Astrocyte (in vitro differentiated cells and primary cell): ENCODE measurements around the gene KIAA0319L. TPM values are rescaled to one million over a fixed set of nuclear protein-coding genes. Genes with fewer than 3 reads are reported as not detected.

ENCODE experiments used
- DNase-seq: peaks from one replicate; pipeline ENCODE4 v3.0.0-alpha.2; 2010; ENCODE audit warnings: low read depth
- FAIRE-seq: peaks from 2 replicates; lab custom pipeline; 2011; peaks lifted over from hg19 to GRCh38; lab: Jason Lieb, UNC
- H2AFZ ChIP-seq: 2 replicates; pipeline ENCODE4 v1.6.0; 2012; ENCODE audit warnings: low read depth, low read length, inconsistent platforms
- H3K27ac ChIP-seq: 2 replicates; pipeline ENCODE4 v1.5.1; 2011; ENCODE audit warnings: low read depth, low read length, inconsistent platforms
- H3K27me3 ChIP-seq: 2 replicates; pipeline ENCODE4 v1.6.0; 2011; ENCODE audit warnings: low read length, inconsistent platforms; ENCODE audit not compliant: insufficient read depth
- H3K36me3 ChIP-seq: 2 replicates; pipeline ENCODE4 v1.5.1; 2011; ENCODE audit warnings: low read length, inconsistent platforms; ENCODE audit not compliant: insufficient read depth
- H3K4me1 ChIP-seq: 2 replicates; pipeline ENCODE4 v1.5.1; 2011; ENCODE audit warnings: low read length, inconsistent platforms; ENCODE audit not compliant: insufficient read depth
- H3K4me2 ChIP-seq: 2 replicates; pipeline ENCODE4 v1.6.0; 2012; ENCODE audit warnings: low read length, inconsistent platforms
- H3K4me3 ChIP-seq: 2 replicates; pipeline ENCODE4 v1.5.1; 2011; ENCODE audit warnings: low read depth, mild to moderate bottlenecking, low read length, inconsistent platforms; ENCODE audit not compliant: insufficient read depth
- H3K79me2 ChIP-seq: 2 replicates; pipeline ENCODE4 v1.6.0; 2012; ENCODE audit warnings: mild to moderate bottlenecking, low read length, inconsistent platforms; ENCODE audit not compliant: insufficient read depth
- H3K9ac ChIP-seq: 2 replicates; pipeline ENCODE4 v1.6.0; 2012; ENCODE audit warnings: mild to moderate bottlenecking, low read length, inconsistent platforms
- H3K9me3 ChIP-seq: 2 replicates; pipeline ENCODE4 v1.5.1; 2012; ENCODE audit warnings: low read depth, mild to moderate bottlenecking, low read length, inconsistent platforms; ENCODE audit not compliant: insufficient read depth
- H4K20me1 ChIP-seq: 2 replicates; pipeline ENCODE4 v1.6.0; 2012; ENCODE audit warnings: low read length, inconsistent platforms; ENCODE audit not compliant: insufficient read depth
- H3K27ac Mint-ChIP-seq: one replicate; pipeline ENCODE4 v1.8.0; 2021; ENCODE audit warnings: mild to moderate bottlenecking, mixed read lengths; ENCODE audit not compliant: unreplicated experiment
- H3K27me3 Mint-ChIP-seq: one replicate; pipeline ENCODE4 v1.8.0; 2021; ENCODE audit warnings: low read depth, mixed read lengths; ENCODE audit not compliant: unreplicated experiment
- H3K36me3 Mint-ChIP-seq: one replicate; pipeline ENCODE4 v1.8.0; 2021; ENCODE audit warnings: low read depth, mixed read lengths; ENCODE audit not compliant: unreplicated experiment
- H3K4me1 Mint-ChIP-seq: one replicate; pipeline ENCODE4 v1.8.0; 2021; ENCODE audit warnings: low read depth, mixed read lengths; ENCODE audit not compliant: unreplicated experiment
- H3K4me3 Mint-ChIP-seq: one replicate; pipeline ENCODE4 v1.8.0; 2021; ENCODE audit warnings: mild to moderate bottlenecking, moderate library complexity, mixed read lengths; ENCODE audit not compliant: unreplicated experiment
- H3K9me3 Mint-ChIP-seq: one replicate; pipeline ENCODE4 v1.8.0; 2021; ENCODE audit warnings: mild to moderate bottlenecking, mixed read lengths; ENCODE audit not compliant: unreplicated experiment
- EZH2 ChIP-seq: IDR thresholded peaks from 2 replicates; pipeline ENCODE4 v1.6.1; 2012; ENCODE audit warnings: mild to moderate bottlenecking, low read length, inconsistent platforms; ENCODE audit not compliant: insufficient read depth
- total RNA-seq: library from RNA; stranded (reverse); gene quantifications from 2 replicates; pipeline ENCODE4 v1.2.1, GENCODE V29; 2021
- TF ChIP-seq, protein P1 (sequence below): IDR thresholded peaks from 2 replicates; pipeline ENCODE4 v1.5.1; 2011; ENCODE audit warnings: low read depth, mild to moderate bottlenecking, inconsistent platforms, low read length, moderate library complexity; ENCODE audit not compliant: insufficient read depth

Gene KIAA0319L
- total RNA-seq, 1 donor from 2014 or later = 42.5 TPM

GRCh38 chr1:35443768-35444518, 113.3 kb downstream of the KIAA0319L start:
- peaks cover 20% of the 10 kb centered on the region for H3K36me3 Mint-ChIP-seq
- no peak overlapping the region for H3K4me3 Mint-ChIP-seq
- H3K79me2 ChIP-seq = no peaks in the 10 kb centered on the region
- H3K9ac ChIP-seq = no peak overlapping the region
- H3K9me3 Mint-ChIP-seq = no peaks in the 10 kb centered on the region
- no peak for TF ChIP-seq EZH2
- TF ChIP-seq, protein P1, sequence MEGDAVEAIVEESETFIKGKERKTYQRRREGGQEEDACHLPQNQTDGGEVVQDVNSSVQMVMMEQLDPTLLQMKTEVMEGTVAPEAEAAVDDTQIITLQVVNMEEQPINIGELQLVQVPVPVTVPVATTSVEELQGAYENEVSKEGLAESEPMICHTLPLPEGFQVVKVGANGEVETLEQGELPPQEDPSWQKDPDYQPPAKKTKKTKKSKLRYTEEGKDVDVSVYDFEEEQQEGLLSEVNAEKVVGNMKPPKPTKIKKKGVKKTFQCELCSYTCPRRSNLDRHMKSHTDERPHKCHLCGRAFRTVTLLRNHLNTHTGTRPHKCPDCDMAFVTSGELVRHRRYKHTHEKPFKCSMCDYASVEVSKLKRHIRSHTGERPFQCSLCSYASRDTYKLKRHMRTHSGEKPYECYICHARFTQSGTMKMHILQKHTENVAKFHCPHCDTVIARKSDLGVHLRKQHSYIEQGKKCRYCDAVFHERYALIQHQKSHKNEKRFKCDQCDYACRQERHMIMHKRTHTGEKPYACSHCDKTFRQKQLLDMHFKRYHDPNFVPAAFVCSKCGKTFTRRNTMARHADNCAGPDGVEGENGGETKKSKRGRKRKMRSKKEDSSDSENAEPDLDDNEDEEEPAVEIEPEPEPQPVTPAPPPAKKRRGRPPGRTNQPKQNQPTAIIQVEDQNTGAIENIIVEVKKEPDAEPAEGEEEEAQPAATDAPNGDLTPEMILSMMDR = no peak
- H3K27ac ChIP-seq = no peak overlapping the region
- DNase-seq (no peak), FAIRE-seq (no peak)
- peaks cover 10% of the 10 kb centered on the region for H3K4me1 Mint-ChIP-seq
- H4K20me1 ChIP-seq = no peaks in the 10 kb centered on the region
- peaks cover 12% of the 10 kb centered on the region for H3K36me3 ChIP-seq
- no peak overlapping the region for H3K4me2 ChIP-seq
- H3K27me3 ChIP-seq = no peaks in the 10 kb centered on the region
- H3K4me3 ChIP-seq = no peak overlapping the region
- H3K4me1 ChIP-seq = peaks cover 13% of the 10 kb centered on the region
- H3K27ac Mint-ChIP-seq = no peak overlapping the region
- H3K27me3 Mint-ChIP-seq = no peaks in the 10 kb centered on the region
- H3K9me3 ChIP-seq = no peaks in the 10 kb centered on the region
- H2AFZ ChIP-seq = no peak overlapping the region

DNA sequence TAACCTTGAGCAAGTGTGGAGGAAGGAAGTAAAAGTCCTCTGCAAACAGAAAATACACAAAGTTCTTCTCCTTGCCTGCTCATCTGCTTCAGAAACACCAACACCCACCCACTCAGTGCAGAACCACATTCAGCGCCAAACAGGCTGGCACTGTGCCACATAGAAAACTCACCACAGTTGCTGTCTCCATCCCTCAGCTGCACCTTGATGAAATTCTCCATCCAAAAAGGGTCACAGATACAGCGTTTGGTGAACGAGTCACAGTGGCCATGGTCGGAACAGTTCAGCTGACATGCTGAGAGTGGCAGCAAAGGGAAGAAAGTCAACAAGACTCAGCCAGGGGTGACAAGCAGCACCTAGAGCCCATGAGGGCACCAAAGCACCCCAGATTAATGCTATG, 114.5 kb downstream of the KIAA0319L start:
- Histone ChIP-seq H3K36me3 (peaks cover 12% of the 10 kb centered on the region), H4K20me1 (no peaks in the 10 kb centered on the region), H3K4me2 (no peak overlapping the region), H3K9me3 (no peaks in the 10 kb centered on the region), H3K27ac (no peak overlapping the region), H3K4me1 (peaks cover 1% of the 10 kb centered on the region), H3K27me3 (no peaks in the 10 kb centered on the region), H3K9ac (no peak overlapping the region), H2AFZ (no peak overlapping the region), H3K4me3 (no peak overlapping the region), H3K79me2 (no peaks in the 10 kb centered on the region)
- no peak for FAIRE-seq
- DNase-seq = no peak
- Mint-ChIP-seq H3K4me1 (no peaks in the 10 kb centered on the region), H3K36me3 (peaks cover 16% of the 10 kb centered on the region), H3K27me3 (no peaks in the 10 kb centered on the region), H3K9me3 (no peaks in the 10 kb centered on the region), H3K27ac (no peak overlapping the region), H3K4me3 (no peak overlapping the region)
- TF ChIP-seq, protein P1 = no peak
- no peak for TF ChIP-seq EZH2
